Measurements from ENCODE around the gene IPO5. TPM values are rescaled to one million over a fixed set of nuclear protein-coding genes. Genes with fewer than 3 reads are reported as not detected.

Gene IPO5
- total RNA-seq, 1 experiment from 2014 or later = 342 TPM

- H3K23ac ChIP-seq (ENCODE audit: insufficient read length, low read depth, low read length) = no peak overlapping the region
- WGBS (ENCODE audit: extremely low coverage, insufficient read length, low lambda C conversion rate) = no CpG with 5 or more reads among the region's 1 CpG
- peaks cover 2 to 3% of the 10 kb centered on the region in 2 experiments; a peak in 2 of 5 replicates for H3K9me3 Mint-ChIP-seq
- no peaks in the 10 kb centered on the region for H3K4me1 ChIP-seq (ENCODE audit: insufficient read depth, low read length)
- no peaks in the 10 kb centered on the region for H3K79me1 ChIP-seq (ENCODE audit: insufficient read depth, low read depth, low read length, poor library complexity, severe bottlenecking)
- H3K23me2 ChIP-seq (ENCODE audit: insufficient read length, low read depth, low read length, poor library complexity, severe bottlenecking) = no peaks in the 10 kb centered on the region
- H3K18ac ChIP-seq (ENCODE audit: insufficient read length, low read depth, low read length) = no peak overlapping the region
- no peak overlapping the region for H3K9ac ChIP-seq (ENCODE audit: extremely low read depth, insufficient read length, low read length)
- H4K91ac ChIP-seq (ENCODE audit: insufficient read length, low read depth, low read length) = no peak overlapping the region
- H3K27me3 Mint-ChIP-seq (ENCODE audit: low read depth) = peaks cover 4% of the 10 kb centered on the region
- H4K20me1 ChIP-seq (ENCODE audit: control insufficient read depth, insufficient read depth, insufficient read length) = no peaks in the 10 kb centered on the region
- no peak overlapping the region for H4K8ac ChIP-seq (replicated peaks; ENCODE audit: insufficient read length, low read depth, low read length)
- H3K27ac Mint-ChIP-seq = no peak overlapping the region
- no peaks in the 10 kb centered on the region for H3K9me3 ChIP-seq (ENCODE audit: control insufficient read depth, low read depth, low read length)
- H3T11ph ChIP-seq (ENCODE audit: low read length) = no peak overlapping the region
- no peak overlapping the region for H2AK5ac ChIP-seq (ENCODE audit: insufficient read length, low read length)
- H3K4ac ChIP-seq (ENCODE audit: low read depth, low read length) = no peak overlapping the region
- H2BK15ac ChIP-seq (ENCODE audit: low read depth, low read length) = no peak overlapping the region
- no peak overlapping the region for H3K27ac ChIP-seq (ENCODE audit: insufficient read length, low read depth, low read length)
- H3K36me3 Mint-ChIP-seq (ENCODE audit: insufficient read depth in 1 of 3, low read depth in 3 of 3) = peaks cover 0 to 2% (median 0%) of the 10 kb centered on the region in 3 experiments; a peak in 1 of 7 replicates
- no peak overlapping the region for H2BK12ac ChIP-seq (ENCODE audit: insufficient read length, low read depth, low read length)
- H2BK120ac ChIP-seq (ENCODE audit: low read depth, low read length, poor library complexity, severe bottlenecking) = no peak overlapping the region
- no peak overlapping the region for H2AFZ ChIP-seq (ENCODE audit: low read length)
- H3K14ac ChIP-seq (ENCODE audit: insufficient read depth, low read length) = no peak overlapping the region
- no peak overlapping the region for H3K4me2 ChIP-seq (ENCODE audit: insufficient read depth, insufficient read length, low read length)
- no peak overlapping the region for H3K4me3 Mint-ChIP-seq
- H4K5ac ChIP-seq (ENCODE audit: insufficient read length, low read depth, low read length) = no peak overlapping the region
- no peak for TF ChIP-seq CTCF (conservative IDR thresholded peaks at IDR 0.05)
- no peak overlapping the region for H3K56ac ChIP-seq (ENCODE audit: insufficient read length, low read depth, low read length)
- H3K4me1 Mint-ChIP-seq = peaks cover 4% of the 10 kb centered on the region in 2 experiments
- no peaks in the 10 kb centered on the region for H3K27me3 ChIP-seq (ENCODE audit: insufficient read depth, low read length)
- H3K79me2 ChIP-seq (ENCODE audit: insufficient read depth, low read length) = no peaks in the 10 kb centered on the region
- no peak for DNase-seq
- H2BK20ac ChIP-seq (ENCODE audit: low read depth, low read length, poor library complexity, severe bottlenecking) = no peak overlapping the region
- H2BK5ac ChIP-seq (ENCODE audit: insufficient read length, low read length) = no peak overlapping the region
Observed at GRCh38 chr13:98071316-98071715, 117.8 kb downstream of the IPO5 start.

Data from H9 (cell line).